ENCODE results near the gene TBL1X.
"Not testable (repeated sequence)": the region's sequence is repeated elsewhere in the genome, so short reads cannot be mapped to it uniquely, and the experiment has no call there.

TBL1X gene

DNA sequence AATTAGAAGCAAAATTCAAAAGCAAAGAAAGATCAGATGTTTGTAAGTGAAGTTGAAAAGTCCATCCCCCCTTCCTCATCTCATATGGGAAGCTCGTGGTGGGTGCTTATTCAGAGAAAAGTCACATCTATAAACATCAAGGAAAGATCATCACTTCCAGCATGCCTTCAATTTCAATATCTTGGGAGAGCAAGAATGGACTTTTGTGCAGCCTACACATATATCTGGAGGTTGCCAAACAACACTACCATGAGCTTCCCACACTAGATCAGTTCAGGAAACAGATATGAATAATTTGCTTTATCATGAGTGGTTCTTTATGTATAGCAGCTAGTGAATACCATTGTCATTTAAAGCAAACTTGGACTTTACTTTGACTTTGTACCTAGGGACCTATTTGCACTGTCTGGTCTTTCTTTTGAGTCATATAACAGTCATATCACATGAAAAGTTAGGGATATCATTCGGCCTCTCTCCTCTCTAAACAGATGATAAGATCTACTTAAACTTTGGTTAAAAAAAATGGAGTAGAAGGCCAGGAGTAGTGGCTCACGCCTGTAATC lies 5.6 kb upstream of the TBL1X start:
- DNase-seq: no peak

DNA sequence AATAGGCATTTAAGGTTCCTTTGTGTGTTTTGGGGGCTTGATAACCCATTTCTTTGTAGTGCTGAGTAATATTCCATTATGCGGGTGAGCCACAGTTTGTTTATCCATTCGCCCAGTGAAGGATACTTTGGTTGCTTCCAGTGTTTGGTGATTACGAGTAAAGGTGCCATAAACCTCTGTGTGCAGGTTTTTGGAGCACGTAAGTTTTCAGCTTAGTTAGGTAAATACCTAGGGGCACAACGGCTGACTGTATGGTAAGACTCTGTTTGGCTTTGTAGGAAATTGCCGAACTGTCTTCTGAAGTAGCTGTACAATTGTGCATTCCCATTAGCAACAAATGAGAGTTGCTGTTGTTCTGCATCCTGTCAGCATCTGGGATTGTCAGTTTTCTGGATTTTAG lies 3.8 kb upstream of the TBL1X start:
- DNase-seq: no peak

DNA sequence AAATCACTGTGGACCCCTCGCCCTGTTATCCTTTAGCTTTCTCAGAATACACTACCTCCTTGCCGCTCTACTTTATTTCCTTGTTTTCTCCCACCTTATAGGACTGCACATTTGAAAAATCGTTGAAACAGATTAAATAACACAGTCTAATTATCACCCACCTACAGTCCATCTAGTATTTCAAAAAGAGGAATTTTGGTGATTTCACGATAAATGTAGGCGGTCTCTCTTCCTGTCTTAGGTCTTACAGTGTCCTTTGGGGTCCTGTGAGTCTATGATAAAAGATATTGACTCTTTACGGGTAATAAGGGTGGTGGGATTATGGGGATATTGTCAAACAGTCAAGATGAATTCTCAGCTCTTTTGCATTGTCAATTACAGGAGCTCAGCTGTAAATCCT lies 2.4 kb upstream of the TBL1X start:
- DNase-seq: no peak

DNA sequence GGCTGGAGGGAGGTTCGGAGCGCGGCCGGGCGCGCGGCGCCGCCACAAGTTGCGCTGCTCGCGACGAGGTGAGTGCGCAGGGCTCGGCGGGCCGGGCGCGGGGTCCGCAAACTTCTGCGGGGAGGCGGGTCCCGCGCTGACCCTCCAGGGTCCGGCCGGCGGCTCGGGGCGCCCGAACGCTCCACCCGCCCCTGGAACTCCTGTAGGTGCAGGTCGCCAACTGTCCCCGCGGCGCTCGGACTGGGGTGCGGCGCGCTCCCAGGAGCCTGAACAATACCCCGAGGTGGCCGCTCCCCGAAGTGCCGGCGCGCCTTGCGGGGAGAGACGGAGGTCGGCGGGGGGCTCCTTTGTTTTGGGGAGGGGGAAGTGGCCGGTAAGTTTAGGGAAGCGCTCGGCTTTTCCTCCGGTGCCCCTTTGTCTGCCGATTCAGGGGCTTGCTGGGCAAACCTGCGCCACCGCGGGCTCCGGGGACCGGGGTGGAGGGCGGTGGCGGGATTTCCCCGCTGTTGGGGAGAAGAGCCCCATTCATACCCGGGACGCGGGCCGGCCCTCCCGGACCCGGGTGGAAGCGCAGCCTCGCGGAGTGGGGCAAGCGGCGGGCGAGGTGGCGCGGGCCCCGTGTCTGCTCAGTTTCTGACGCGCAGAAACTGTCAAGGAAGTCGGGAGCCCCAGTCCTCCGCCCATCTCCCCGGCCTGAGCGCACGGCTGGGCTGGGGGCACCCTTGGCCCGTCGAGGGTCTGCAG lies 694 bp downstream of the TBL1X start:
- DNase-seq: no peak

DNA sequence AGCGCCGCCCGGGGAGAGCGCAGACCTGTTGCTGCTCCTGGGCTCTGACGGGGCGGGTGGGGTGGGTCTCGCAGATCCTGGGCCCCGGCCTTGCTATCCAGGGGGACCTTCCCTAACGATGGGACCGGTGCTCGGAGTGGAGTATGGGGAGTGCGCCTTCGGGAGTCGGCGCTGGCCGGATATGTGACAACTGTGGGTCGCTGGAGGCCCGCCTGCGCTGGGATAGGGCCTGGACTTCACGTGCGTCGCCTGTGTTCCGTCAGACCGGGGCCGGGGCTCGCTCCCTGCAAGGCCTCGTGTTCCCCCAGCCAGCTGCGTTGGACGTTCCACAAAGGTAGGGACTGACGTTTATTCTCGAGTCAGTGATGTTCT lies 1.3 kb downstream of the TBL1X start:
- no peak for DNase-seq

DNA sequence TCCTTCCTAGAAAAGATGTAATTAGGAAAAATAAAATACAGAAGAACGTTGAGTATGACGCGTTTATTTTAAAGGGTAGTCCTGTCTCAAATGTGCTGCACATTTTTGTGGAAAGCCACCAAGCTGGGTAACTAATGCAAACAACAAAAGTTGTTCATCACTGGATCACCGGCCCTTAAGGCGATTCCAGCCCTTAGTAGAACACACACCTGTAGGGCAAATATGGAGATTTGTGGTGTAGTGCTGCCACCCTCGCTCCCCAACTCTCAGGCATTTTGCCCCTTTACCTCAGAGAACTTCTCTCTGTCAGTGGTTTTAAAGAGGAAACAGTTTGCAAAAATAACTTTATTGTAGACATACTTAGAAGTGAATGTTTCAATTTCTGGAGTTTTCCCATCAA lies 1.9 kb downstream of the TBL1X start:
- no peak for DNase-seq

DNA sequence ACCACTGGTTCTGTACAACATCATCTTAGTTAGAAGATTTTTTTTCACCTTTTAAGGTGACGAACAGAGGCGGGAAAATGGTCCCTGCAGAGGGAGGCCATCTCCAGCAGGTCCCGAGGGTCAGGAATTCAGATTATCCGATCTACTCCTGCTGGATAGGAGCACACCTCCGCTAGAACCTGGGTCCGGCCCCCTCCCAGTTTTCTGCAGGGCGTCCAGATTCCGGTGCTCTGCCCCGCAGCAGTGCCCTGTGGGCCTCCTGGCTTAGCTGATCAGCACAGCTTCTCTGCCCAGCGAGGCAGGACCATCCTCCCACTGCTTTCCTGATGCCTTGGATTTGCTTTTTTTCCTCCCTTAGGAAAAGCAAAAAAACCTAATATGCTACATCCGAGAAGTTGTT lies 2.3 kb downstream of the TBL1X start:
- DNase-seq: no peak

DNA sequence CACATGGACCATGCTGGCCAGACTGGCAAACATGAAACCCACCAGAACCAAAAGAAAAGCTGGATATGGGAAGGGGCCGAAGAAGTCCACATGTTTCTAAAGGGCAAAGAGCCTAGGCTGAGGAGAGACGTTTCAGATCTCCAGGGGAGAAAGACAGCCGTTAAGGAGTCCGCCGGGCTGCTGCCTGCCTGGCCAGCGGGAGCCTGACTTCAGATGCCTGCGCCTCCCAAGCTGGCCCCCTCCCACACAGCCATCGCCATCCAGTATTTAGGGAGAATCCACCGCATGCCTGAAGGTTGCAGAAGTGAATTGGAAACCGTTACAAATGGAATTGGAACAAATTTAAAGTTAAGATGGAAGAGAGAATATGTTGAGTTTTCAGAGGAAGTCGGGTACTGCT lies 2.9 kb downstream of the TBL1X start:
- no peak for DNase-seq

DNA sequence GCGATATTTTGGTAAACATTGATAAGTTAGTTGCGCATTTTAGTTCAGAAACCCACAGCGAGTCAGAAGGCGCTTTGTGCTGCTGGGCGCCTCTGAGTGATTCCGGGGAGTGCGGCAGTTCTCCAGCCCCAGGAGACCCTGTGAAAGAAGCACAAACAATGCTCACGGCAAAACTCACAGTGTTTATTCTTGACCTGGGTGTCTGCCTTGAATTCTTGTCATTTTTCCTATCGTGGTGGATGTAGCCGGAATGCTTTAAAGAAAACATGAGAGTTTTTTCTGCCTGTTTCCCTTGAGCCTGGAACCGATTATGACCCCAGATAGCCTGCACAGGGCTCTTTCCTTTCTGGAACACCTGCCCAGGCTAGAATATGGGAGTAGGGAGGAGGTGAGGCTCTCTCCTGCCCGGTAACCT lies 6.7 kb downstream of the TBL1X start:
- DNase-seq: no peak

DNA sequence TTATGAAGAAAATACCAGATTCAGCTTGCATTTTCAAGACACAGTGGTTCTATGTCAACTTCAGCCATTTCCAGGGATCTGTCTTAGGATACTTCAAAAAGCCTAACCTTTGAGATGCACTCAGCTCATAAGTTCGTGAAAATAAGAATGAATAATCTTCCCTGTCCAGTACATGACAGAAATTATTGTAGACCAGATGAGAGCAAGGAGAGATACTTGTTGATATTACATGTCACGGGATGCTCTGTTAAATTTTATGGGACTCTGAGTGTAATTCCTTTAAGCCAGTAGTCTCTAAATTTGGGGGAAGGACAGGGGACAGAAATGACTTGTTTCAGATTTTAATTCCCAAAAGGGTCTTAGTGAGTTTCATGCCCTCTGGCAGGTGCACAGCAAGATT lies 8.8 kb downstream of the TBL1X start:
- DNase-seq: no peak

DNA sequence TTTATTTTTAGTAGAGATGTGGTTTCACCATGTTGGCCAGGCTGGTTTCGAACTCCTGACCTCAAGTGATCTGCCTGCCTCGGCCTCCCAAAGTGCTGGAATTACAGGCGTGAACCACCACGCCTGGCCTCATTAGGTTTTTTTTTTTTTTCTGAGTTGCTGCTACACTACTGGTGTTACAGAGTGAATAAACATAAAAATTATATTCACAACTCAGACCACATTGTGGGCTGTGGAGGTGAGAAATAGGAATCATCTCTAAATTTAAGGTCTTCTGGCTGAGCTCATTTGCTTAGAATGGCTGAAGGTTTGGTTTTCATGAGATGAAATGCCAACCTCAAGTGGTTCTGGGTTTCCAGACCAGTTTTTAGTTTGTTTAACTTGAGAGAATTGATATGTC lies 10.6 kb downstream of the TBL1X start:
- DNase-seq: not testable (repeated sequence)

DNA sequence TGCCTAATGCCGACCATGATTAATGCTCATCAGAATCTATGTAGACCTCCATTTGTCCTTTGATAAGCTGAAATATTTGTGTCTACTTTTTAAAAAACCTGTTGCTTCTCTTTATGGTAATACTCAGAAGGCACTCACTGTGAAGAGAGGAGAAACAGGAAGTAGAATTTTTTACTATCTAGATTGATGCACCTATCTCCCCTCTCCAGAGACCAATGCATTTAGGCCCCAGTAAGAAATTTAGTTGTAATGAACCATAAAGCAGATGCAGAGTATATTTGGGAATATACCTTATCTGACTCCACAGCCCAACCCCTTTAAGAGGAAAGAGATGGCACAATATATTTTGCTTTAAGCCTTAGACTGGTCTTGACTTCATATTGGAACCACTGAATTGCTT lies 11.1 kb downstream of the TBL1X start:
- DNase-seq: no peak

DNA sequence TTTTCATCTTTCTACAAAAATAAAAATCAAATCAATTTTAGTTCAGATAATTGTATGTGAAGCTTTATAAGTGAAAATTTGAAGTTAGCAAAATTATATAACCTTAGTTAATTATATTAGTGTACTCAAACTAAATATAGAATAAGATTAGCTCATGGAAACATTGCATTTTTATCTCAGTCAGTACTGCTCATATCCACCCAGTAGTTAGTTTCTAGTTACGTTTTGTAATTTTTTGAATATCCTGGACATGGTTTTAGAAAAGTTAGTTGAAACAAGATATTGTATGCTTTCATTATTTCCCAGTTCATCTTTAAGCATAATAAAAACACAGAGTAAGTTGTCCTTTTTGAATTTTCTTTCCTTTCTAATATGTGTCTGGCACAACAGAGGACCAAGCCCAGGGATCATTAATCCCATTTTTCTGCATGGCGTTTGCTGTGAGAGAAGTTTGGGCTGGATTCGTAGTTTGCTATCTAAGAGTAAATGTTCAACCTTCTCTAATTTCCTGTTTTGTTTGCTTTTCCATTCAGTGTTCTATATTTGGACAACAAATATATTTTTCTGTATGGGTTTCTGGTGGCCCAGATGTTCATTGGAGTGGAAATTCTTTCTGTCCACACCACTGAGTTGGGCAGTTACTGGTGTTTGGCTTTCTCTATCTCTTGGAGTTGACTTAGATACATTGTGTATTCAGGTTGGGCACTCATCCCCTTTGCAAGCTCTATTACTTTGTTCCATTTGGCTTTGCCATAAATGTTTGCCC lies 12.1 kb downstream of the TBL1X start:
- no peak for DNase-seq

DNA sequence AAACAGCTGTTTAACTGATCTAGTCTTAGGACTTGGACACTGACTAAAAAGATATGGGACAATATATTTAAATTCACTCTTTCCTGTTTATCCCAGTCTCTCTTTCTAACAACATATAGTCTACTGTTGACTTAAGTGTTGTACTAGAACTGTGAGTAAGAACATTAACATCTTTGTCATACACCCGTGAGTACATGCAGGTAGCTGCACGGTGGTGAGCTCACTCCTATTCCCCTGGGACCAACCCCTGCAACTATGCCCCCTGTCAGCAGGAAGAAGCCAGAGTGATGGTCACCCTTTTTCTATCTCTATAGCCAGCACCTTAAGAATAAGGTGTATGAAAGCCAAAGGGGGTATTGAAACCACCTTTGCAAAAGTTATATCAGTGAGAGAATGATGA lies 17.6 kb downstream of the TBL1X start:
- DNase-seq: no peak

DNA sequence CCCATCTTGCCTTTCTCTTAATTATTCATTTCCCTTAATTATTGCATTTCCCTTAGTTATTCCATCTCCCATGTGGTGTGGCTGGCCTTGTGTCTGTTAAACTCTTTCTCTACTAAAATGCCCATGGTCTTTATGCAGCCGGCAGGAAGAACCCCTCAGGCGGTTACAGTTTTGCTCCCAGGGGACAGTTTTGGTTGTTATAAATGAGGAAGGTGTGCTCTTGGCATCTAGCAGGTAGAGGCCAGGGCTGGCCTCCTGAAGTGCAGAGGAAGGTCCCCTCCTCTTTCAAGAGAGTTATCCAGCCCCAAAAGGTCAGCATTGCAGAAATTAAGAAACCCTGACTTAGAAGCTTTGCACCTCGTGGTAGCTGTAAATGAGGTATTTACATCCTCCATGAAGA lies 18.0 kb downstream of the TBL1X start:
- no peak for DNase-seq

DNA sequence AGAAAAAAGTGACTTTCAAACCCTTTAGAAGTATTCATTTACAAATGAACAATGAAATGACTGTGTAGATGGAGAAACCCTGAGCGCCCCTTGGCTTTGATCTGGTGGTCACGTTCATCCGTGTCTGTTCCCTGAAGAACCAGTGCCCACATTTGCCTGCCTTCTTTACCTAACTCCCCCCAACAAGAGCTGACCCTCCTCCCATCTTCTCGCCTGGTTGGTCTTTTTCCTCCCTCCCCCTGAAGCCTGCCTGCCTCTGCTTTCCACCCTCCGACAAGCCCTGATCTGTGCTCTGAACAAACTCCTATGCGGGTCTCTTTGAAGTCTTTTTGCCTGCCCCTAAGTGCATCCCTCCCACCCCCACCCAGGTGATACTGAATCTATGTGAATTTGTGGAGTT lies 18.5 kb downstream of the TBL1X start:
- no peak for DNase-seq

DNA sequence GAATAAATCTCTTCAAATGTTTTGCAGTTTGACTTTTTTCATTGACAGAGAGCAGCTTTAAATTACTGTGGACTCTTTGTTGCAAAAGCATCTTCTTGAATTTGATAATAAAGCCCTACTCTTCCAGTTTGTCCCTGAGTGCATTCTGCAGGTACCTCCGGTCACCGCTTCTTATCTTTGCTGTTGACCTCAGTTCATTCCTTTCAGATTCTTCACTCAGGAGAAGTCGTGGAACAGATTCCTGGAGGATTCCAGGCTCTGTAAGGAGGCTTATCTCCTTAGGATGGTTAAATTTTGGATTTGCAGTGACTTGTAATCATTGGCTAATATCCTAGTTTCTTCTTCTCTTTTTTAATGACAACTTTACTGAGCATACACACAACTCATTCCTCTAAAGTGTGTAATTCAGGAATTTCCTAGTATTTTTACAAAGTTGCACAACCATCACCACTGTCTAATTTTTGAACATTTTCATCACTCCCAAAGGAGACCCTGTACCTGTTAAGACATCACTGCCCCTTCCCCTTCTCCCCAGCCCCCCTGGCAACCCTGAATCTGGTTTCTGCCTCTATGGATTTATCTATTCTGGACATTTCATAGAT lies 22.0 kb downstream of the TBL1X start:
- no peak for DNase-seq

DNA sequence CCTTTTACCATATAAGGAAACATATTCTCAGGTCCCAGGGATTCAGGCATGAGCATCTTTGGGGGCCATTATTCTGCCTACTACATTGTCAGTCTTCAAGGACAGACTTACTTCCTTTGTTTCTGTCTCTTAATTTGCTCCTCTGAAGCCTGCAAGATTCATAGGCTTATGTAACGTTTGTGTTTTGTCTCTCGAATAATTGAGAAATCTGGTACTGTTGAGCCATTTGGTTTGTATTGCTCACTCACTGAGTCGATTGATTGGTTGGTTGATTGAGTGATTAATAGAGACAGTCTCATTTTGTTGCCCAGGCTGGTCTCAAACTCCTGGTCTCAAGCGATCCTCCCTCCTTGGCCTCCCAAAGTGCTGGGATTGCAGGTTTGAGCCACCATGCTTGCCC lies 23.7 kb downstream of the TBL1X start:
- no peak for DNase-seq

DNA sequence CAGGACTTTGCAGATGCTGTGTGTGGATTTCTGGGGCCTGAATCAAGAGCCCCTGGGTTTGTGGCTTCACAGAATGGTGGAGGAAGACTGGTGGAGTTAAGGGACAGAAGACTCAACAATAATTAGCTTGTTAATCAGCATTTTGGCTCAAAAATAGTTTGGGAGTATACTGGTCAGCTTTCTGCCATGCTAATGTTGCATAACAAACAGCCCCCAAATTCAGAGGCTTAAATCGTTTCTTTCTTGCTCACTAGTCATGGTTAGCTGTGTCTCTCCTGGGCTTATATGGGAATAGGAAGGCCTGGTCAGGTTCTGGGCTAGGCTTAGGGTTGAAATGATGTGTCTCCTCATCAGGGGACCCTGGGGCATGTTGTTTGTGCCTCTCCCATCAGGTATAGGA lies 24.4 kb downstream of the TBL1X start:
- DNase-seq: no peak

DNA sequence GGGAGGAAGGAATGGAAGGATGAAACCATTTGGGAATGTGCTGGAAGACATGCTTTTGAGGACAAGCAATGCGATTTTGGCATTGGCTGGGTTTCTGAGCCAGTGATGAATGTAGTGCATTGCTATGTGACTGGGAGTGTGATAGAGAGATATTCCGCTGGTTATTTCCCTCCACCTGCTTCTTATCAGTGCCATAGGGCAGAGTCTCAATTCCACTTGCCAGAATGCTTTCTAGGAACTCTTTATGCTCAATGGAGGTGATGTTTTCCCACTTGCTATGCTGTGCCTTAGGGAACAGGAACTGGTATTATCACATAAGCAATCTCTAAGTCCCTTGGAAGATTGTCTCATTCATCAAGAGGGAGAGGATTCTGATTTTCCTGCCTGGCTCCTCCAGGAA lies 28.0 kb downstream of the TBL1X start:
- no peak for DNase-seq

DNA sequence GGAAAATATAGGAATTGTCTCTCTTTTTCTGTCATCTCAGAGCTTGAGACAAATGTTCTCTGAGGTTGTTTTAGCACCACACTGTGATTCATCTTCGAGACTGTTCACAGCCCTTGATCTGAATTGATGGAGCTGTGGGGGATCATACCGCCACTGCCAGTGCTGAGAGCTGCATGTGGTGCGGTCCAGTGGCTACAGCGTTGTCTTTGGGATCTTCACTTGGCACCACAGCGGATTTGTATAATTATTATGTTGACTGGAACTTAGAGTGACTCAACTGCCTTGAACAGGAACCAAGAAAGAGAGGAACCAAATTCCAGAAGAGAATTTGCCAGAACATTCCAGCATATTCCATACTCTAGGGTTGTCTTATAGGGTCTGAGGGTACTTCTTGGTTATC lies 29.1 kb downstream of the TBL1X start:
- DNase-seq: no peak

DNA sequence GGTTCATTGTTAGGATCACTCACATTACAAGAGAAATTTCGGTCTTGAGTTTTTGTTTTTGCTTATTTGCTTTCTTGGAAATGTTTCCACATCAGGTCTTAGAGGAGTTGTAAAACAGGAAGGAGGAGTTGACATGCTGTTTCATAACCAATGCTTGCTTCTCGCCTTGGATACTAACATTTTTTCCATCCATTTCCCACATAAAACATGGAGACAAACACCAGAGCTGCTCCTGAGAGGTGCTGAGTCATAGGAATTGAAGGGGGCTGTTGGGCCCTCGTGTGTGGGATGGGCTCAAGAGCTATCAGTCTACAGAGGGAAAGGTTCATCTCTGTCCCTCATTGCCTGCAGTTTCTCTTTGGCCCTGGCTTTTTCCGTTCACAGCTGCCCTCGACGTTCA lies 29.9 kb downstream of the TBL1X start:
- DNase-seq: no peak

DNA sequence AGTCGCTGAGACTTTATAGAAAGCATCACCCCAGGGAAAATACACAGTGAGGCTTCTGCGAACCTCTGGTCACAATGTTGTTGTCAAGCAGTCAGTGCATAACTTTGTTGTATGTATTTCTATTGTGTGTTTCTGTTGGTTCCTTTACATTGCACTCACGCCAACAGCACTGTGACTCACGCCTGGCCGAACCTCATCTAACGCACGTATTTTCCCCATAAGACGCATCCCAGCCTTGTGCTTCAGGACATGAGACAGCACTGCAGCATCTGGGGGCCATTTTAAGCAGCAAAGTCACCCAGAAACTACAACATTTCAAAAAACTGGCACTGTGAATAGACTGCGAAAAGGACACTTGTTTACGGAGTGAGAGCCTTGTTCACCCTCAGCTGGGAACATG lies 30.6 kb downstream of the TBL1X start:
- no peak for DNase-seq

DNA sequence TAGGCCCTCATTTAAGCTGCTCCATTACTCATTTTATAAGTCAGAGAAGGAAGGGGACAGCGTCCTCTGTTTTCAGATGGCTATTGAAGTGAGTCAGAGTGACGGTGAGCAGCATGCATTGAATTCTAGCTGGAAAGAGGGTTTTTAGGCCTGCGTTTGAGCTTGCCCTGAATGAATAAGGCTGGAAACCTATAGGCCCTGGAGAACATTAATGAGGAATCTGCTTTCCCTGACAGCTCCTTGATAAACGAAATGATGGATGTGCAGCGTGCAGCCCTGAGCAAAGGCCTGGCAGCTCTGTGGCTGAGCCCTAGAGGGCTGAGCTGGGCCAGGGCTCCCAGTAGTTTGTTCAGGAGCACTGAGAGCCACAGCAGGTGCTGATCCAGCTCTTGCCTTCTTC lies 33.4 kb downstream of the TBL1X start:
- no peak for DNase-seq

All from KG1 (cell line).